ENCODE results near the gene NR6A1. TPM values are rescaled to one million over a fixed set of nuclear protein-coding genes. Genes with fewer than 3 reads are reported as not detected.

The NR6A1 gene
- total and polyA plus RNA-seq, 12 donors, result 0.29 to 2.0 (median 1.2) TPM

DNA sequence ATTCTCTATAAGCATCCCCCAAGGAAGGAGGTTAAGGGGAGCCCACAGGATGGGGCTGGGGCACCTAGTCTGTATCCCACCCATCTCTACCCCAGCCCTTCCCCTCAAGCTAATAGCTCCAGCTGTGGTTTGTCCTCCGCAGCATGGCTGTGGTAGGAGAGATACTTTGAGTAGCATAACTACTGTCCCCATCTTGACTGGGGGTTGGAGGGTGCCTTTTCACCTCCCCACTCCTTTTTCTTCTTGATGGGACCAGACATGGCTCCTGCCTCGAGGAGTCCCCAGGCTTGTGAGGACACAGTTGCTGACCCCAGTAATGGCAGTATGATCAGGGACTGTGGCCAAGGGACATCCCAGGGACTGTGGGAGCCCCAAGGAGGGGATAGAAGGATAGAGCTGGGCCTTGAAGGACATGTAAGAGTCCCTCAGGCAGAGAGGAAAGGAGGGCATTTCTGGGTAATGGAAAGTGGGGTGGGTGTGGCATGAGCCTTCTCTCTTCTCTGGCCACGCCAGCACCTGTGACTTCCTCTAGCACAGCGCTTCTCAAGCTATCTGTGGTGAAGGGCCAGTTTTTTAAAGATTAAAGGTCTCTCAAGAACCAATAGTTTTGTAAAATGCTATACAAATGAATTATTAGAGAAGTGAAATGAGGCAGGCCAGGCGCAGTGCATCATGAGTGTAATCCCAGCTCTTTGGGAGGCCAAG is 19.8 kb upstream of the NR6A1 start:
- H3K4me1 ChIP-seq, result peaks cover 8 to 40% (median 21%) of the 10 kb centered on the region in 9 donors
- WGBS, 2 donors, result 90 to 94% methylated on average over 5 of the region's 5 CpGs
- H3K36me3 ChIP-seq, result peaks cover 0 to 27% (median 0%) of the 10 kb centered on the region in 9 donors
- ATAC-seq (no peak), DNase-seq (no peak)
- no peak overlapping the region for H3K27ac ChIP-seq
- no peaks in the 10 kb centered on the region for H3K9me3 ChIP-seq
- intact Hi-C loops (cut with DNase I), result loop anchor here in 1 of 10 donors (5.0 kb wide), 1 partner anchor 41 kb away; no protein-coding TSS in a partner anchor
- no peak overlapping the region for H3K4me3 ChIP-seq
- TF ChIP-seq CTCF (IDR thresholded peaks at IDR 0.05), result no peak
- no peaks in the 10 kb centered on the region for H3K27me3 ChIP-seq

GRCh38 chr9:124790301-124790700 is 19.2 kb upstream of the NR6A1 start:
- ATAC-seq (no peak), DNase-seq (no peak)
- 76 to 93% methylated on average over 8 of the region's 8 CpGs for WGBS, 2 donors
- no peak overlapping the region for H3K27ac ChIP-seq
- H3K4me1 ChIP-seq, result peaks cover 8 to 33% (median 15%) of the 10 kb centered on the region in 9 donors
- H3K9me3 ChIP-seq, result no peaks in the 10 kb centered on the region
- no peak overlapping the region for H3K4me3 ChIP-seq
- intact Hi-C loops (cut with DNase I), result loop anchor here in 1 of 10 donors (5.0 kb wide), 1 partner anchor 42 kb away; no protein-coding TSS in a partner anchor
- no peak for TF ChIP-seq CTCF (IDR thresholded peaks at IDR 0.05)
- no peaks in the 10 kb centered on the region for H3K27me3 ChIP-seq
- peaks cover 0 to 27% (median 0%) of the 10 kb centered on the region in 9 donors for H3K36me3 ChIP-seq

DNA sequence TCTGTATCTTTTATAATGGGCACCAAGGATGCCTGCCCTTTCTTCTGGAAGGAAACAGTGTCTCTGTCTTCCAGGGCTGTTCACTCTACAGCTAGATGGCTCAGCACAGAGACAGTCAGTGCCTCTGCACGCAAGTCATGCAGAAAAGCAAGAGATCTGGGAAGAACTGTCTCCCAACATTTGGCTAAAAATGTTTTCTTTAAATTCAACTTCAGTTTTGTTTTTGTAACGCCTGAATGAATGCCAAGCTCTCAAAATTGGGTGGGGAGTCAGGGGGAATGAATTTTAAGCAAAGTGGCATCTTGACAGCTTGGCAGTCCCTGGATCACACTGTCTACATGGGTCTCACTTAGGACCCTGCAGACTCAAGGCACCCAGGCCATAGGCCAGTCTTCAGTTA is 18.4 kb upstream of the NR6A1 start:
- intact Hi-C loops (cut with DNase I), result no loop called here
- H3K9me3 ChIP-seq, result no peaks in the 10 kb centered on the region
- H3K4me1 ChIP-seq, result peaks cover 7 to 30% (median 12%) of the 10 kb centered on the region in 9 donors
- H3K27me3 ChIP-seq, result no peaks in the 10 kb centered on the region
- peaks cover 0 to 27% (median 0%) of the 10 kb centered on the region in 9 donors for H3K36me3 ChIP-seq
- no peak overlapping the region for H3K27ac ChIP-seq
- H3K4me3 ChIP-seq, result no peak overlapping the region
- 90 to 96% methylated on average over 2 of the region's 2 CpGs for WGBS, 2 donors
- TF ChIP-seq CTCF (IDR thresholded peaks at IDR 0.05), result no peak
- ATAC-seq, result no peak
- DNase-seq, result no peak

- no peak overlapping the region for H3K4me3 ChIP-seq
- no peak for ATAC-seq
- peaks cover 8 to 30% (median 19%) of the 10 kb centered on the region in 9 donors for H3K4me1 ChIP-seq
- H3K36me3 ChIP-seq, result peaks cover 0 to 27% (median 0%) of the 10 kb centered on the region in 9 donors
- WGBS, 2 donors, result 92 to 94% methylated on average over 3 of the region's 3 CpGs
- no peaks in the 10 kb centered on the region for H3K27me3 ChIP-seq
- intact Hi-C loops (cut with DNase I), result no loop called here
- H3K9me3 ChIP-seq, result no peaks in the 10 kb centered on the region
- TF ChIP-seq CTCF (IDR thresholded peaks at IDR 0.05), result no peak
- DNase-seq, result no peak
- no peak overlapping the region for H3K27ac ChIP-seq
Observed at GRCh38 chr9:124788542-124789217, 17.6 kb upstream of the NR6A1 start.

All from heart right ventricle (tissue), 16 donors.